GM18511 (cell line): ENCODE results near the gene ZC3H11A.
"Not testable (repeated sequence)": the region's sequence is repeated elsewhere in the genome, so short reads cannot be mapped to it uniquely, and the experiment has no call there.

Source experiments
- ATAC-seq: cut with Tn5 transposase; IDR thresholded peaks from one replicate; pipeline ENCODE4 v1.9.1; 2021; ENCODE audit warnings: mild to moderate bottlenecking, moderate library complexity; ENCODE audit not compliant: unreplicated experiment

The ZC3H11A gene

GRCh38 chr1:203795441-203796235 lies at the start of gene ZC3H11A, which contains the start of gene ZBED6:
ZC3H11A (plus strand) TSS chr1:203795623; CDS start chr1:203817071, 21,448 bp downstream.
ZBED6 (plus strand) TSS chr1:203795623; CDS start chr1:203797523, 1,900 bp downstream.
- peak; percentile 98 for ATAC-seq

- ATAC-seq: no peak
Observed at GRCh38 chr1:203746281-203746680, 49.1 kb upstream of the ZC3H11A start.

GRCh38 chr1:203751051-203751450 lies 44.4 kb upstream of the ZC3H11A start:
- no peak for ATAC-seq

GRCh38 chr1:203751618-203752361 lies 43.6 kb upstream of the ZC3H11A start:
- ATAC-seq: not testable (repeated sequence)

DNA sequence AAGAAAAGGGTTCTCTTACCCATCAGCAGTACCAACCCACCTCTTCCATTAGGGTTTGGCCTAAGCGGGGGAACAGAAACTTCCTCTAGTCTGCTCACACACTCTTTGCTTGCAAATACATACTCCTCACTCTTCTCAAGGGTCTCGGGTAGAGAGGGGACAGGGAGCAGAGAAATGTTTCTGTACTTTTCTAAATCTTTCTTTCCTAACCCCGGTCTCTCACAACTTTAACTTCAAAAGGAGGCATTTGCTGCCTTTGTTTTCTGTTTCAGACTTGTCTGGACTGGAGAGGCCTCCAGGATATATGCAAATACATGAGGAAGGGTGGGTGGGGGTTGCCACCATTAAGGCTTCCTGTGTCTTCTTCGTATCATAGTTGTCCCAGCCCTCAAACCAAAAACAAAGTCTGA lies 41.0 kb upstream of the ZC3H11A start:
- ATAC-seq: peak; percentile 60

DNA sequence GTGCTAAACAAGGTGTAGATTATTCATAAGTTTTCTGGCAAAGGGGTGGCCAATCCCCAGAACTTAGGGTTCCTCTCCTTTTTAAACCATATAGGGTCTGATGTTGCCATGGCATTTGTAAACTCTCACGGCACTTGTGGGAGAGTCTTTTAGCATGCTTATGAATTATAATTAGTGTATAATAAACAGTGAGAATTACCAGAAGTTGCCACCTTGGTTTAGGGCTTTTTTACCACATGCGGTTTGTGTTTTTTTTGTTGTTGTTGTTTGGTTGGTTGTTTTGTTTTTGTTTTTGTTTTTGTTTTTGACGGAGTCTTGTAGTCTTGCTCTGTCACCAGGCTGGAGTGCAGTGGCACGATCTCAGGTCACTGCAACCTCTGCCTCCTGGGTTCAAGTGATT lies 39.4 kb upstream of the ZC3H11A start:
- no peak for ATAC-seq

DNA sequence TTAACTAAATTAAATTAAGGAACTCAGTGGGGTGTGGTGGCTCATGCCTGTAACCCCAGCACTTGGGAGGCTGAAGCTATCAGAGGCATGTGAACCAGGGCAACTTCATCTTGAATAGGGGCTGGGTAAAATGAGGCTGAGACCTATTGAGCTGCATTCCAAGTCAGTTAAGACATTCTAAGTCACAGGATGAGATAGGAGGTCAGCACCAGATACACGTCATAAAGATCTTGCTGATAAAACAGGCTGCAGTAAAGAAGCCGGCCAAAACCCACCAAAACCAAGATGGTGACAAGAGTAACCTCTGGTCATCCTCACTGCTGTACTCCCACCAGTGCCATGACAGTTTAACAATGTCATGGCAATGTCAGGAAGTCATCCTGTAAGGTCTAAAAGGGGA lies 36.7 kb upstream of the ZC3H11A start:
- ATAC-seq: not testable (repeated sequence)

GRCh38 chr1:203760506-203760905 lies 34.9 kb upstream of the ZC3H11A start:
- no peak for ATAC-seq

DNA sequence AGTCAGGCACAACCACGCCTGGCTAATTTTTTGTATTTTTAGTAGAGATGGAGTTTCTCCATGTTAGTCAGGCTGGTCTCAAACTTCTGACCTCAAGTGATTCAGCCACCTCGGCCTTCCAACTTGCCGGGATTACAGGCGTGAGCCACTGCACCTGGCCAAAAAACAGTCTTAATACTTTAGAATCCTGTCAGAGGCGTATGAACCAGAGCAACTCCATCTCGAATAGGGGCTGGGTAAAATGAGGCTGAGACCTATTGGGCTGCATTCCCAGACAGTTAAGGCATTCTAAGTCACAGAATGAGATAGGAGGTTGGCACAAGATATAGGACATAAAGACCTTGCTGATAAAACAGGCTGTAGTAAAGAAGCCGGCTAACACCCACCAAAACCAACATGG lies 33.5 kb upstream of the ZC3H11A start:
- not testable (repeated sequence) for ATAC-seq

GRCh38 chr1:203763505-203763904 lies 31.9 kb upstream of the ZC3H11A start:
- no peak for ATAC-seq

DNA sequence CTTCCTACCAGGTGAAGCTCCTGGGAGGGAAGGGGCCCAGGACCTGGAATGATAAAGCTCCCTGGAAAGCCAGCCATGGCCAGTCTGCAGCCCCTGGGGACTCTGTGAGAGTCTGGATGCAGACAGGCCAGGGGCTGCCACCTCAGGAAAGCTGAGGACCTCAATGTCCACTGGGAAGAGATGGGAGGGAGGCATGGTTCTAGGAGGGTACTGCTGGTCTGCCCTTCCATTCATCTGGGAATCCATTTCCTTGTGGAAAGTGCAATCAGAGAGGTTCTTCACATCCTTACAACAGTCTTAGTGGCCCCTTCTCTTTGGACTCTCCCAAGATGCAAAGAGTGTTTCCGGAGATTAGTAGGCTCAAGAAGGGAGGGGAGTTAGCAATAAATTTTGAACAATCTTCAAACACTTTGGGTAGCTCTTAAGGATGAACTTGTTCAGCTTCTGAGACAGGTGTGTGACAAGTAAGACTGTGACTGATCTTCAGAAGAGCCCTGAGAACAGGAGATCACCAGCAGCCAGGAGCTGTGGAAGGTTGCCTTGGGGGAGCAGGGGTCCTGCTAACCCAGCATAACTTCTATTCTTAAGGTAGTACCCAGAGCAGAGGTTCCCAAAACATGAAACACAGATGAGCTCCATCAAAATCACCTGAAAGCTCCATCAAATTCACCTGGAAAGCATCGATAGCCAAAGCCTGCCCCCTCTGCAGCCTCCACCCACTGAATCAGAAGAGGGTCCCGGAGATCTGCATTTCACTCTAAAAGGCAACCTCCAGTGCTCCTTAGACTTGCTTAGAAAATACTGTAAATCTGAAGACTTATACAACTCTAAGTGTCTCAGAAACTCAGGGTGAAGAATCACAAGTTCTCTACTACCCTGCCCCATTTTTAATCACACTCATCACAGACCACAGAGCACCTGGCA lies 31.1 kb upstream of the ZC3H11A start:
- no peak for ATAC-seq

- ATAC-seq: peak; percentile 52
Observed at GRCh38 chr1:203765029-203765837, 30.2 kb upstream of the ZC3H11A start, which contains the start of gene LAX1. LAX1 (plus strand) TSS chr1:203765183; CDS start chr1:203765566, 383 bp downstream.

DNA sequence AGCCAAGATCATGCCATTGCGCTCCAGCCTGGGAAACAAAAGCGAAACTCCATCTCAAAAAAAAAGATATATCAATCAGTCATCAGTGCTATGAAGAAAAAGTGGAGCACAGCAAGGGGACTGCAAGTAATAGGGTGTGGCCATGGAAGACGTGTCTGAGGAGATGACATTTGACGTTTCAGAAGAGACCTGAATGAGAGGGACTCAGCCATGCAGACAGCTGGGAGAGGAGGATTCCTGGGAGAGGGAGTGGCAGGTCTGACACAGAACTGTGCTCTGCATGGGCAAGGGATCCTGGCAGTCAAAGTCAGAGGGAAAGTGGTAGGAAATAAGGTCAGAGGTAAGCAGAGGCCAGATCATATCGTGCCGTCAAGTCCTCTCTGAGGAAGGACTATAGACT lies 27.2 kb upstream of the ZC3H11A start:
- no peak for ATAC-seq

GRCh38 chr1:203769505-203770343 lies 25.7 kb upstream of the ZC3H11A start:
- no peak for ATAC-seq

DNA sequence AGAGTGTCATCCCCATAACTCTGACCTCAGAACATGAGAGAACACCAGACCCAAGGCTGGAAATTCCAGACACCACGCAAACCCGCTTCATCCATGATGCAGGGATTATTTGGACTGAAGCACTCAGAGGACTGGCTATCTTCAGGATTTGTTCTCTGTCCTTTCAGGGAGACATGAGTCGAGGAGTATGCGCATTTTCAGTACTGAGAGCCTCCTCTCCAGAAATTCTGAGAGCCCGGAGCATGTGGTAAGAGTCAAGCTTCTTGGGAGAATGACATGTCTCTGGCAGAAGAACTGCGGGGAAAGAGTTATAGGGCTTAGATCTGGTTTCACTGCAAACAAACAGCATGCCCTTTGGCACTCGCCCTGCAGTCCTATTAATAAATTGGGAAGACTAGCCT lies 23.5 kb upstream of the ZC3H11A start:
- no peak for ATAC-seq

- no peak for ATAC-seq
Observed at GRCh38 chr1:203772836-203773235, 22.6 kb upstream of the ZC3H11A start.

- ATAC-seq: no peak
Observed at GRCh38 chr1:203776636-203777035, 18.8 kb upstream of the ZC3H11A start.

DNA sequence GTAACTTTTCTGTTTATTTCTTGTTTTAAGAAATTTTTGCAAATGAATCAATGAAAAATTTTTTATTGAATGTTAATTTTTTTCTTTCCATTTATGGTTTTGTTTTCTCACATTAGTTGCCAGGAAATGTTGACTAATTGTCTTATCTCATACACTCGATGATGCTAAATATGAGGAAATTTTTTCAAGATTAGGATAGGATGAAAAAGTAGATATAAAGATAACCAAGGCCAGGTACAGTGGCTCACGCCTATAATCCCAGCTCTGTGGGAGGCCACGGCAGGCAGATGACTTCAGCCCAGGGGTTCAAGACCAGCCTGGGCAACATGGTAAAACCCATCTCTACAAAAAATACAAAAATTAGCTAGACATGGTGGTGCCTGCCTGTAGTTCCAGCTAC lies 17.8 kb upstream of the ZC3H11A start:
- ATAC-seq: no peak

DNA sequence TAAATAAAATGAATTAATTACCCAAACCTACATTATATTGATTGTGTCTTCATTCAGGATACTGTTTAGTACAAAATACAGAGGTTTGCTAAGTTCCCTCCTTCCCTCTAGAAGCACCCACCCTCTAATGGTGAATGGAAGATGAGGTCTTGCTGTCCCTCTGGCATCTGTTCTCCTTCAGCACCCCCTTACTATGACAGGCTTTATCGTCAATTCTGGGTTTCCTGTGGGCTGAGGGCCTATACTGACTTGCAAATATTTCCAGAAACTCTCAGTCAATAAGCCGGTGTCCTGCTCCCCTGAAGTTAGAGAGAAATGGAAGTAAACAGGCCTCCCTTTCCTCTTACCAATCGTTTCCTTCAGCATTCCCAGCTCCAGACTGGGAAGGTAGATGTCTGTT lies 17.3 kb upstream of the ZC3H11A start:
- ATAC-seq: no peak
